ENCODE data around the gene RITA1. TPM values are rescaled to one million over a fixed set of nuclear protein-coding genes. Genes with fewer than 3 reads are reported as not detected.
A peak's percentile ranks its signal among the peaks of the same experiment; 100 is the strongest.

RITA1 gene
- total and polyA plus RNA-seq, 2 experiments from 2014 or later = 20.0 to 40.4 TPM

- TF ChIP-seq REST (IDR thresholded peaks at IDR 0.05; ENCODE audit: unreplicated experiment) (no peak), ETS1 (IDR thresholded peaks at IDR 0.05) (no peak), EZH2phosphoT487 (IDR thresholded peaks at IDR 0.05; ENCODE audit: unreplicated experiment) (no peak)
These were observed 38.5 kb upstream of the RITA1 start (continued) for GRCh38 chr12:113146999-113147398.

GRCh38 chr12:113149361-113150150, 36.0 kb upstream of the RITA1 start, which contains the start of gene CFAP73:
TSS of gene CFAP73 (plus strand) at chr12:113149724. CDS start at chr12:113149858, 134 bp downstream.
- DNase-seq (ENCODE audit: low spot score) = peak; percentile 98
- H3K4me1 Mint-ChIP-seq = peaks cover 28% of the 10 kb centered on the region
- Histone ChIP-seq H3K27me3 (ENCODE audit: insufficient read depth) (peaks cover 31% of the 10 kb centered on the region), H4K20me1 (replicated peaks; ENCODE audit: insufficient read depth) (no peaks in the 10 kb centered on the region; the same call in 1 of the 2 replicates), H3K4me2 (peak within 1 kb of the TSS; percentile 84), H3K36me3 (ENCODE audit: insufficient read depth) (no peaks in the 10 kb centered on the region), H3K4me1 (ENCODE audit: insufficient read depth) (peaks cover 25% of the 10 kb centered on the region), H3K79me2 (replicated peaks; ENCODE audit: insufficient read depth) (no peaks in the 10 kb centered on the region), H2AFZ (peak within 1 kb of the TSS; percentile 95), H3K27ac (ENCODE audit: low read depth) (no peak within 1 kb of the TSS), H3K9me2 (ENCODE audit: insufficient read depth) (no peaks in the 10 kb centered on the region), H3F3A (replicated peaks; ENCODE audit: low read depth) (peaks cover 19% of the 10 kb centered on the region; the same call in 1 of the 2 replicates), H3K4me3 (peak within 1 kb of the TSS; percentile 53)
- H3K27ac Mint-ChIP-seq = no peak within 1 kb of the TSS
- peaks cover 8% of the 10 kb centered on the region; the same call in 2 of the 3 replicates for H3K9me3 Mint-ChIP-seq
- H3K27me3 Mint-ChIP-seq (ENCODE audit: insufficient read depth, low read depth, poor library complexity) = peaks cover 24% of the 10 kb centered on the region
- peak within 1 kb of the TSS; percentile 55 for H3K4me3 Mint-ChIP-seq
- TF ChIP-seq CTCF (conservative IDR thresholded peaks at IDR 0.05; ENCODE audit: low read depth in 2 of 2) = 0 out of 4 replicates have a peak, but pooled peaks have one; percentile 10 to 12
- TF ChIP-seq STAT1 (IDR thresholded peaks at IDR 0.05; ENCODE audit: unreplicated experiment) = no peak
- no peak for TF ChIP-seq EZH2phosphoT487 (IDR thresholded peaks at IDR 0.05; ENCODE audit: unreplicated experiment)
- H3K36me3 Mint-ChIP-seq (ENCODE audit: low read depth) = peaks cover 4% of the 10 kb centered on the region; the same call in 2 of the 3 replicates
- ATAC-seq = peak; percentile 76
